HG02885 (cell line): Measurements from ENCODE around the gene SCG5.

Experiments
- ATAC-seq: cut with Tn5 transposase; IDR thresholded peaks from one replicate; pipeline ENCODE4 v1.9.1; 2021; ENCODE audit warnings: mild to moderate bottlenecking; ENCODE audit not compliant: unreplicated experiment, poor library complexity

The SCG5 gene

DNA sequence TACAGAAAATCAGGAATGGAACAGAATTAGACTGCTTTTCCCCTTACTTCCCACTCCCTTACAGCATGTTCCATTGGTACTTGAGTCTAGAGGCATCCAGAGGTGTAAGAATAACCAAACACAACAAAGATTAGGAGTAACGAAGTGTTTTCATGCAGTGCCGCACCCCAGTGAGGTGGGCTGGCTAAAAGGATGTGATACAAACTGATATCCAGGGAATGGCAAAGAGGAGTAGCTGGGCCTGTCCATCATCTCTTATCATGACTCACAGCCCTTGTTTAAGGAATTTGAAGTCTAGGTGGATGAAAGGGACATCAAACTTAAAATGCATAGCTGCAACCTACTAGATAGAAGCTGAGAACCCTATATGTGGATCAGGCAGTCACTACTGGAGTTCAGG, 16.4 kb downstream of the SCG5 start:
- ATAC-seq = no peak

- ATAC-seq = no peak
Observed at GRCh38 chr15:32659340-32660155, 18.0 kb downstream of the SCG5 start.

- no peak for ATAC-seq
Observed at GRCh38 chr15:32663671-32664070, 22.2 kb downstream of the SCG5 start.

DNA sequence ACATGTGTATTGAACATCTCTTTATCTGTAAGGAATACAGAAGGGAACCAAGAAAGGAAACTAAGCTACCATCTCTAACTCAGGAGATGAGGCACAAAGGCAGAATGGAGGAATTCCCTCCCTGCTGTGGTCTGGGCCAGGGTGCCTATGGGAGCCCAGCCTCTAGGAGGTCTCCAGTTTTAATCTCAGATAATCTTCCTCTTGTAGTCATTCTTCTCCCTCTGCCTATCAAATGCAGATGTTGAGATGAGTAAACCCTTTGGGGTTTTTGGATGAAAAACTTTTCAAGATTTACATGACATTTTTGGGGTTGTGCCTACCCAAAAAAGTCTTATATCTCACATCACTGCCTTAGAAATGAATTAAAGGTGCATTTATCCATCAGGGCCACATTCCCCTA, 23.3 kb downstream of the SCG5 start:
- no peak for ATAC-seq

DNA sequence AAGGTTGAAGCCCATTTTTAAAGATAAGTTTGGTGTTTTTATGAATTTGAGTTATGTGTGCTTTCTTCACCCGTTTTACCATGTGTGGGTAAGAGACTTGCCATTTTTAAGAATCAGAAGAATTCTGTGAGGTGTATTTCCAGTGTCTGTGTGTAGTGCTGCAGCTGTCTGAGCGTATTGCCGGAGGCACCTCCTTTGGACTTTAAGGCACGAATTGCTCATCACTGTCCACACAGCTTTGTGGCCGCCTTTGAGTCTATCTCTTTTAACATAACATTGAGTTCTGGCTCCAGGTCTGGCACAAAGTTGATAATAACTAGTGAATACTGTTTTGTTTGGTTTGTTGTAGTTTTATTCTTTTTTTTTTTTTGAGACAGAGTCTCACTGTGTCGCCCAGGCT, 25.8 kb downstream of the SCG5 start:
- ATAC-seq = no peak

- no peak for ATAC-seq
Observed at GRCh38 chr15:32668942-32669341, 27.4 kb downstream of the SCG5 start.

GRCh38 chr15:32669896-32670611, 28.5 kb downstream of the SCG5 start:
- ATAC-seq = no peak

GRCh38 chr15:32670623-32671022, 29.1 kb downstream of the SCG5 start:
- ATAC-seq = no peak

GRCh38 chr15:32671339-32672325, 30.1 kb downstream of the SCG5 start:
- no peak for ATAC-seq

DNA sequence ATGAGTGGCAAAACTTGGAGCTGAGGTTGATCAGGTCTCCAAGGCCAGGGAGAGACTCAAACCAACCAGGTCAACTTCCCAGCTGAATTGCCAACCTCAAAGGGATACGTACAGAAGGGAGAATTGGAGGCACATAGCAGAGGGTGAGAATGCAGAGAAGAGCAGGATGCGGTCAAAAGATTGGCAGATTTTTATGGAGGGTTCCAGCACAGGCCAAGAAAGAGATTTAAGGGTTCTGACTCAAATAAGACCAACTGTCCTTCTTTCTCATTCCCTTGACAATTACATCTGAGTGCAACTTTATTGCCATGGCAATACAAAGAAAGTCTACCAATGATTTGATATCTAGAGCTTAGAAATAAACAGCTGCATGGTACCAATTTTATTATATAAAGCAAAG, 33.2 kb downstream of the SCG5 start:
- ATAC-seq = no peak

DNA sequence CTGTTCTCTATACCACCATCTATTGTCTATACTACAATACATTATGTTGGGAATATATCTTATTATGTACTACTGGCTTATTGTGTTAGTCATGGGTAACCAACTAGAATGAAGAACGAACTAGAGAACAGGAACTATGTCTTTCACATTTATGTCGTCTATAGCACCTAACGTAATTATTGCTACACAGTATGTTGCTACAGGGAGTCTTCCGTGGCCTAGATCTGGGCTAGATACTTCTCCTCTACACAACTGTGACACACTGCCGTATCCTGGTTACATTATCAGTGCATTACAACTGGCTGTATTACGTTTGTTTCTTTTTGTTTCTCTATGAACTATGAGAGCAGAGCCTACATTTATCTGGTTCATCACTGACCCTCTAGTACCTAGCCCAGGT, 34.0 kb downstream of the SCG5 start:
- no peak for ATAC-seq

- ATAC-seq = no peak
Observed at GRCh38 chr15:32676169-32676568, 34.7 kb downstream of the SCG5 start.

DNA sequence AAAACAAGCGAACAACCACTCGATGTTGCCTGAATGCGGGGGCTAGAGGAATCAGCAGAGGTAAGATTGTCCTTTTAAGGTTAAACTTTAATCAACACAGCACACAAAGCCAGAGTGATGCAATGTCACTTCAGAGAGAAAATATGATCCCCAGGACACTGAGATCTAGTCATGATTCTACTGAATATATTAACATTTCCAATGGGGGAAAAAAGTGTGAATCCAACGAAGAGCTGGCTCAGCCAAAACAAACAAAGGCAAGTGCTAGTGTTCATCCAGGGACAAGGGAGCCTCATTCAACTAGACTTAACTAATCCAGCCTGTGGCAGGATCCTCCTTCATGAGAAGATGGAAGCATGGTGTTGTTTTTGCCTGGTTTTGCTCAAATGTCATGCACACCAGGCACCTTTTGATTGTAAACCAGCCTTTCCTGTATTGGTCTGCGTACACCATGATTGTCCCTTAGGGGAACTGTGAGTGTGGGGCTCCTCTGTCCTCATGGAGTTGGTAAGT, 35.8 kb downstream of the SCG5 start:
- ATAC-seq = no peak

DNA sequence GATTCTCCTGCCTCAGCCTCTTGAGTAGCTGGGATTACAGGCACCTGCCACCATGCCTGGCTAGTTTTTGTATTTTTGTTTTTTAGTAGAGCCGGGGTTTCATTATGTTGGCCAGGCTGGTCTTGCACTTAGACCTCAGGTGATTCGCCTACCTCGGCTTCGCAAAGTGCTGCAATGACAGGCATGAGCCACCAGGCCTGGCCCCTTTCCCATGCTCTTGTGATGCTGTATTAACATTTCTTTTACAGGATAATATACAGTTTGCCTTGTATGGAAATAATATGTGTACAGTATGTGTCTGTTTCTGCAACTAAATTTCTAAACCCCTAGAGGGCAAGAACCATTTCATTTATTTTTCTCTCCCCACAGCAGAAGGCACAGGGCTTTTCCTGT, 37.8 kb downstream of the SCG5 start:
- no peak for ATAC-seq

DNA sequence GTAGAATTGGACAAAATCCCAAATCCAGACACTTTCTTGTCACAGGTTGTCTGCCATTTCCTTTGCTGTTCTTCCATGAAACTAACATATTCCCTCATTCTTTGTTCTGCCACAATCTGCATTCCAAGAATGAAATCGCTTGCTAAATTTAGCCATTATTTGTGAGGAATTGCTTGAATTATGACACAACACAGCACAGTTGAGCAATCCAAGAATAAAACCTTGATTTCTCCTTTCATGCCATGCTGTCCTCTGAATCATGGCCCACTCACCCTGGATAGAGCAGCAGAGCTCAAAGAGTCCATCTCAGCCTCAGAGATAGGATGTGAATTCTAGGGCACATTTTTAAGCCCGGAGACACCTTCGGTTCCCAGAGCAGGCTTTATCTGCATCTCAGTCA, 41.1 kb downstream of the SCG5 start:
- ATAC-seq = no peak

DNA sequence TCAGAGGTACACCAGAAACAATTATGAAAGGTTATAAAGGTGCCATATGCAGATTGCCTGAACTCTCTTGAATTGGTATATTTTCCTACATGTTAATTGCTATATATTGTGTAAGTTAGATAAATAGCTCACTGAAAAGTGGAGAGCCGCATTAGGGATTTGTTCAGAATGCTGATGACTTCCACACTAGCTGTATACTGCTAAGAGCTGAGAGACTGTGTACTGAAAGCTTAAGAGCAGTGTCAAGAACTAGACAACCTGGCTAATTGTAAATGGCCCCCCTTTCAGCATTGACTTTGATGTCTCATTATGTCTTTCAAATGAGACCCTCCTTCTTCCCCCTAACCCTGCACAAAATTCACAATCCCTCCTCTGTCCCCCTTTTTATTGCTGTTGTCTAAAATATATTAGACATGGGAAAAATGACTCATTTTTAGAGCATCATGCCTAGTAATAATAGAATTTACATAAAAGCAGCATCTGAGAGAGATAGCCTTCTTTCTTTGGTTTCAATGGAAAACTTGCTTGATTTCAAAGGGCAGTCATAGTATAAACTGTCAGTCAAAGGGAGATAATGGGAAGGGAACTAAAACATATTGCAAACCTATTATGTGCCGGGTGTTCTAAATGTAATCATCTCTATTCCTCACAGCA, 41.6 kb downstream of the SCG5 start:
- ATAC-seq = no peak

- ATAC-seq = no peak
Observed at GRCh38 chr15:32683906-32684584, 42.5 kb downstream of the SCG5 start.

GRCh38 chr15:32685576-32685975, 44.1 kb downstream of the SCG5 start:
- no peak for ATAC-seq

DNA sequence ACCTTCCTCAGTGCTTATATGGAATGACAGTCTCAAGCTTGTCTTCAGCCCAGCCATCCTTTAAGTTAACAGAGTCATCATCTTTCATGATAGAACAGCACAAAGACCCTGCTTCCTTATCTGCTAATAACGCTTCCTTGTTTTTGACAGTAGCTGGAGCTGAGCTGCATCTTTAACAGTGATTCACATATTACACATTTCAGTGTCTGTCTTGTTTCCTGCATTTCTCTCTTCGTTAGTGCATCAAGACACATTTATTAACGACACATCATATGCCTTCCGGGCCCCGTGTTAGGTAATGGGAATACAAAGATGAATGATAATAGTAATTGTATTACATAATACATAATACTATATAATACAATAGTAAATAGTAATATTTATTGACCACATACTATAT, 46.0 kb downstream of the SCG5 start:
- no peak for ATAC-seq
